Spleen (tissue), 7 donors: Measurements from ENCODE around the gene VMO1.

Experiments
- CTCF ChIP-seq, 11 experiments: fragments of 200-600 bp in 7 of 11; fragments of 450-650 bp in 4 of 11; sonication (generic) in 4 of 11; IDR thresholded peaks in 8 of 11; conservative IDR thresholded peaks in 3 of 11; 1 replicate in 7 of 11; 2 replicates in 4 of 11; pipeline versions ENCODE4 v1.4.0 to v1.8.0; 2016 to 2021; ENCODE audit warnings: antibody characterized with exemption in 11 of 11, inconsistent platforms in 4 of 11, mild to moderate bottlenecking in 1 of 11
- POLR2A ChIP-seq, 3 donors: fragments of 450-650 bp; IDR thresholded peaks; one replicate each; pipeline ENCODE4 v1.5.1; 2017; ENCODE audit warnings: antibody characterized with exemption in 3 of 3, mild to moderate bottlenecking in 1 of 3
- donor health status: DM: no; HTN: no; CAD: no; lungs with moderate emphysema.
- donor health status: DM: no; HTN: no; CAD: no.
- donor health status: DM: no; HTN: no; CAD: no.

DNA sequence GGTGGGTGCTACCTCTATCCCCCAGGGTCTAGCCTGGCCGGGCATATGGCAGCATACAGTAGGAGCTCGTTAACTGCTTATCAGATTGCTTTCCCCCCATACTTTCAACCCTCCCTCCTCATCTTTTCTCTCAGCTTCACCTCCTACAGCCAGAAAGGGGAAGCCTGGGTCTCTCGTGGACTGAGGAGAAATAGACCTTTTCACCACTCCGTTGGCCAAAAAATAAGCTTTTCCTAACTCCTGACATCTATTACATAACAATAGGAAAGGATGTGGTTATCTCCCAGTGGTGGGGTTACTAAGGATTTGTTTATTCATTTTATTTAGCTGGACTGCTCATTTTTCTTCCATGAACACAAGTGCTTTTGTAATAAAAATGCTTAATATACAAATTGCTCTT, 37.5 kb downstream of the VMO1 start:
- no peak for TF ChIP-seq POLR2A (IDR thresholded peaks at IDR 0.05)
- TF ChIP-seq CTCF (IDR thresholded peaks at IDR 0.05 in 8 of 11, conservative IDR thresholded peaks at IDR 0.05 in 3 of 11), result no peak
